HUDEP-2 (cell line): Measurements from ENCODE around the gene PRKG2.
"Not testable (repeated sequence)": the region's sequence is repeated elsewhere in the genome, so short reads cannot be mapped to it uniquely, and the experiment has no call there.

Experiments used
- DNase-seq, 76 experiments: peaks; one replicate each; lab custom pipeline; 2025; ENCODE audit not compliant: unreplicated experiment in 76 of 76; lab: John Stamatoyannopoulos, UW

The PRKG2 gene, protein sequence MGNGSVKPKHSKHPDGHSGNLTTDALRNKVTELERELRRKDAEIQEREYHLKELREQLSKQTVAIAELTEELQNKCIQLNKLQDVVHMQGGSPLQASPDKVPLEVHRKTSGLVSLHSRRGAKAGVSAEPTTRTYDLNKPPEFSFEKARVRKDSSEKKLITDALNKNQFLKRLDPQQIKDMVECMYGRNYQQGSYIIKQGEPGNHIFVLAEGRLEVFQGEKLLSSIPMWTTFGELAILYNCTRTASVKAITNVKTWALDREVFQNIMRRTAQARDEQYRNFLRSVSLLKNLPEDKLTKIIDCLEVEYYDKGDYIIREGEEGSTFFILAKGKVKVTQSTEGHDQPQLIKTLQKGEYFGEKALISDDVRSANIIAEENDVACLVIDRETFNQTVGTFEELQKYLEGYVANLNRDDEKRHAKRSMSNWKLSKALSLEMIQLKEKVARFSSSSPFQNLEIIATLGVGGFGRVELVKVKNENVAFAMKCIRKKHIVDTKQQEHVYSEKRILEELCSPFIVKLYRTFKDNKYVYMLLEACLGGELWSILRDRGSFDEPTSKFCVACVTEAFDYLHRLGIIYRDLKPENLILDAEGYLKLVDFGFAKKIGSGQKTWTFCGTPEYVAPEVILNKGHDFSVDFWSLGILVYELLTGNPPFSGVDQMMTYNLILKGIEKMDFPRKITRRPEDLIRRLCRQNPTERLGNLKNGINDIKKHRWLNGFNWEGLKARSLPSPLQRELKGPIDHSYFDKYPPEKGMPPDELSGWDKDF

DNA sequence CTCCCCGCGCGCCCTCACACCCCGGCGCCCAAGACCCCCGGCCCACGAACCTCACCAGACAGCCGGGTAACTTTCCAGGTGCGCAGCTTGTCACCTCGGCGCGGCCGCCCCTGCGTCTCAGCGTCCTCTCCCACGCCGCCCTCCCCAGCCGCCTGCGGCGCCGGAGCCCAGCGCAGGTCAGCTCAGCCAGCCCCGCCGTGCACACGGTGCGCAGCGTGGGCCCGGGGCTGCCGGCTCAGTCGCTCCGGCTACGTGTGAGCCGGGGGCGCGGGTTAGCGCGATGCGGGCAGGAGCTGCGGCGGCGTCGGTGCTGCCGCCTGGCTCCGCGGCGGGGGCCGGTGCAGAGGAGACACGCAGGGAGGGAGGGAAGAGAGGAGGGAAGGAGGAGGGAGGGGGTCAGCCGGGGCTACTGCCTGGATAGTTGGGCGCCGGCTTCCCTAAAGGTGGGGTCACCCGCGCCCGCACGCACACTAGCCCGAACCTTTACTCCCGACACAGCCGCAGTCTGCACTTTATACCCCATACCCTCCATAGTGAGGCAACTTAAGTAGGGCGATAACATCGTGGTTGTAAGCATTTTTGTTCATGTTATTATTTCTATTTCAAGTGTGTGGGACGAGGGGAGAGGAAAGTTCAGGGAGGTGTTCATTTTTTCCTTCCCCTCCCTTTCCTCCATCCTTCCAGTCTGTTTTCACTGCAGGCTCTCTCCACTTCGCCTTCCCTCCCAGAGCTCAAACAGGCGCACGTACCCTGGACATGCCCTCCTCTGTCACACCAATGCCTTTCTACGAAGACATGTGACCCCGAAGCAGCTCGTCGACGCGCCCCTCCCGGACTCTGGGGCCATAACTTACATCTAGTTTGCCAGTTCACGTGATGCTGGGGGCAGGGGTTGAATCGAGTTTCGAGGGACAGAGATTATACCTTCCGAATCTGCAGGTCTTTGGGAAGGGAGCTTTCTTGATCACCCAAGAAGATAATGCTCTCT lies at the start of gene PRKG2:
Gene PRKG2 (minus strand): TSS at position 342 of the 988 bp plus-strand sequence. CDS start 10,175 bp downstream, outside the sequence.
- DNase-seq = no peak

DNA sequence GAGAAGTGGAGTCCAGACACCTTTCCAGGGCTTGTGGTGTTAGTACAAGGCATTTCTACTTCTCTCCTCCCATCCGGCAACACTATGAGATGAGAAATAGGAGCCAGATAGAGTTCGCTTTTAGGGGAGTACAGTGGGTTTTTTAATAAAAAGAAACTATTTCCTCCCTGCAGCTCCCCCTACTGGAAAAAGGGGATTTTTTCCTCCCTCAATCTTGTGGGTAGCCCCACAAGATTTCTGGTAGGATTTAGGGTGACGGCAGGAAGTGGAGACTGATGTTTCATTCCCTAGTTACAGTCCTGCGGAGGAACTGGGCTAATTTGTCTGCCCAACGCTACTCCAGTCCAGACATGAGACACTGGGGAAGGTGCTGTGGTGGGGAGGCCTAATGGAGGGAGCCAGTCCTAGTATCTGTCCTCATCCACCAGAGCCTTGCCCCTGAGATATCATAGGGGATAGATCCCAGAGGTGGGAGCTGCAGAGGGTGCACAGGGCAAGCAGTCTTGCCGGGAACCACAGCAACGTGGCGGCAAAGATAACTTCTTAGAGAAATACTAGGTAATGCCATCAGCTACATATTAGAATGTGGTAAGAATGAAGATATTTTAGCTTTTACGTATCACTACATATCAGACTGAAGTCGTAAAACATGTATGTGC lies 45.5 kb upstream of the PRKG2 start:
- no peak for DNase-seq

DNA sequence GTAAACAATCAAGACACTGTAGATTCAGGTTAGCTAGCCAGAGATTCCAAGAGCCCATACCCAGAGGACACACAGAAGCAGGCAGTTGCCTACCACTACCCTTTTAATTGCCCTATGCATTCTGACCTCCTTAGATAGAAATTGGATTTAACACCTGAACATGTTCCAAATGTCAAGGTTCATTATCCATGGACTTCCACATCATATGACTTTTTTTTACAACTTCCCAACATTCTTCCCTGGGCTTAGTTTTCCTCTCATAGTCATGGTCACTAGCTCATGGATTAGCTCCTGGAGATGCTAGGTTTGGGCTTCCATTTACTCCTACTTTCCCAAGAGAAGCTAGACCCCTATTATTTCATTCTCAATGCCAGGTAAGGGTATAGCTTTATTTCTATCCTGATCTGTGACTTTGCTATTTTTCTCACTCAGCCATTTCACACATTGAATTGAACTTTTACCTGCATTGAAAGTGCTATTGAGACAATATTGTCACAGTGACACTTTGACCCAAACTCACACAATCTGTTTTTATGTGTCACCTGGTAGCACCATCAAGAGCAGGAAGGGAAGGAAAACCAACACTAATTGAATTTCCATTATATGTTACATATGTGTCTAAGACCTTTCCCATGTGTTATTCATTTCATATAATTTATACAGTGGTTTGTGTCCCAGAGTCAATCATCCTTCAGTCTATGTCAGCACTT lies 44.0 kb upstream of the PRKG2 start:
- no peak for DNase-seq

DNA sequence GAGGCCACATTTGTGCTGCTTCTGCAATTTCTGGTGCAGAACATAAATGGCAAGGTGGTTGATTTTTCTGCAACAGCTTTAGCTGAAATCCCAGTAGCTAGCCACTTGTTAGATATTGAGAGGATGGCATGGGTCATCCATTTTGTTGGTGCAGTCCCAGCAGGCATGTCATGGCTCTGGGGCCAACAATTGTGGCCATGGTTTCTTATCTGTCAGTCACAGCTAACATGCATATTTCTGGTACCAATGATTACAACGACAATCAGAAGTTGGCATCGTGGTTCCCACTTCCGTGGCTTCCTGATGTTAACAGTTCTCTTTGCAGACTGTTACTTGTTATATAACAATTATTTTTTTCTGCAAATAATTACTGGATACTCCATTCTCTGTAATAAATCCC lies 42.8 kb upstream of the PRKG2 start:
- DNase-seq = peak in 64 of 76 experiments; percentile 1 to 79 (median 34)

DNA sequence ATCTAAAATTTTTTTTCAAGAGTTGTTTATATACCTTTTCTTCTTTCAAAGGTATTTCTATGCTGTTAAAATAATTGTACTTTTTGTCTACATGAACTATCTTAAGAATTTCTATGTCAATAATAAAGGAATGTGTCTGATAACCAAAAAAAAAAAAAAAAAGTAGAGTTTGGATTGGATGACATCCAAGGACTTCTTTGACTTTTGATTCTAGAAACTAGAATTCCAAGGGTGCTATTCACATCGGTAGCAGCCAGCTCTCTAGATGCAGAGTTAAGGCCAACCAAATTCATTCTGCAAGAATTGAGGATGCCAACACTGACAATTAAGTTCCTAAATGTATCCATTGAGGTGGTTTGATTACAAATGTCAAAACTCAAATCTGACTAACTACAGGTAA lies 42.0 kb upstream of the PRKG2 start:
- DNase-seq = no peak

DNA sequence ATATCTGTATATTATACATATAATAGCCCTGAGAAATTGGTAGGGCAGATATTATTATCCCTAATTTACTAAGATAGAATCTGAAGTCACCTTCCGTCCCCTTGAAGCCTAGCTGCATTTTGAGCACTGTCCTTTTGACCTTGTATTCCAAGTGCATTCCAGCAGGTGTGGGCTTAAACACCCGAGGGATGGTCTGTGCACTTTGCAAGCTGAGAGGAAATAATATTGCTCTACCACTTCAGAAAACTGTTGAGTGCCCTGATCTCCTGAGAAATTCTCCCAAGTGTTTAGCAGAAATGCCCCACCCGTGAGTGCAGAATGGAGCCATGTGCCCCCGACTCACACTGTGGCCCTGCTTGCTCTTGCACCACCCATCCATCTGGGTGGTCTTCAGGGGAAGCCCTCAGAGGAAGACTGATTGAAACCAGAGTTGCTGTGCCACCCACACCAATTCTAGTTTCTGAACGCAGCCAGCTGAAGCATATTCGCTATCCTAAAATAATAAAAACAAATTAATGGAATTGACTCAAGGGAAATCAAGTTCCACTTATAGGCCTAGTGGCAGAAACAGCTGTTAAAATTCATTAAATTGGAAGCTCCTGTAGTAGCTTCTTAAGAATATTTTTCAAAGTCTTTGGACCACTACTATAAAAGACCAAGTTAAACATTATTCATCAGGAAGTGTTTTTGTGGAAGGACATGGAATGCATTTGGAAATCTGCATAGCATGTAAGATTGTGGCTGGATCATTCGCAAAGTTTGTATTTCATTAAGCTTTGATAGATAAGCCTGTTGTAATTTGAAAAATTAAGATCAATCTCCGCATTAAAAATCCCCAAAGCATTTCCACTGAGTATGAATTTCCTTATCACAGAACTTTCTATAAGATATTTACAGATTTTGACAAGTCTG lies 41.3 kb upstream of the PRKG2 start:
- no peak for DNase-seq

DNA sequence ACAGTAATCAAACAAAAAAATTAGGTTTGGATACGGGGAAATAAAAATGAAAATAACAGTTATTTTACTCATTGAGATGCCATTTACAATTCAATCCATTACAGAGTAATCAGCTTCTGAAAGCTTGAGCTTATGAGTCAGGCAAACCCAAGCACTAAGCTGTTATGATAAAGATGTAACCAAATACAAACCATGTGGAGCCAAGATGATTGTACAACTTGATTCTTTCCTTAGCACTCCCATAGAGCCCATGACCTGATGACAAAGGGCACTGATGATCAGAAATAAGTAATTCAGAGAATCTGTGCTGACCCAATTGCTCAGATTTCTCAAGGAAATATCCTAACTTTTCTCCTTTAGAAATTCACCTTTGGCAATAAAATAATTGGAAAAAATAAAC lies 40.5 kb upstream of the PRKG2 start:
- DNase-seq = peak in 6 of 76 experiments; percentile 1 to 22 (median 11)

DNA sequence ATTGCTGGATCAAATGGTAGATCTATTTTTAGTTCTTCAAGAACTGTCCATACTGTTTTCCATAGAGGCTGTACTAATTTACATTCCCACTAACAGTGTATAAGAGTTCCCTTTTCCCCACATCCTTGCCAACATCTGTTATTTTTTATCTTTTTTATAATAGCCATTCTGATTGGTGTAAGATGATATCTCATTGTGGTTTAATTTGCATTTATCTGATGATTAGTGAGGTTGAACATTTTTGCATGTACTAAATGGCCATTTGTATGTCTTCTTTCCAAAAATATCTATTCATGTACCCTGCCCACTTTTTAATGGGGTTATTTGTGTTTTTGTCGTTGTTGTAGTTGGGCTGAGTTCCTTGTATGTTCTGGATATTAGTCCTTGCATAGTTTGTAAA lies 35.4 kb upstream of the PRKG2 start:
- DNase-seq = no peak

DNA sequence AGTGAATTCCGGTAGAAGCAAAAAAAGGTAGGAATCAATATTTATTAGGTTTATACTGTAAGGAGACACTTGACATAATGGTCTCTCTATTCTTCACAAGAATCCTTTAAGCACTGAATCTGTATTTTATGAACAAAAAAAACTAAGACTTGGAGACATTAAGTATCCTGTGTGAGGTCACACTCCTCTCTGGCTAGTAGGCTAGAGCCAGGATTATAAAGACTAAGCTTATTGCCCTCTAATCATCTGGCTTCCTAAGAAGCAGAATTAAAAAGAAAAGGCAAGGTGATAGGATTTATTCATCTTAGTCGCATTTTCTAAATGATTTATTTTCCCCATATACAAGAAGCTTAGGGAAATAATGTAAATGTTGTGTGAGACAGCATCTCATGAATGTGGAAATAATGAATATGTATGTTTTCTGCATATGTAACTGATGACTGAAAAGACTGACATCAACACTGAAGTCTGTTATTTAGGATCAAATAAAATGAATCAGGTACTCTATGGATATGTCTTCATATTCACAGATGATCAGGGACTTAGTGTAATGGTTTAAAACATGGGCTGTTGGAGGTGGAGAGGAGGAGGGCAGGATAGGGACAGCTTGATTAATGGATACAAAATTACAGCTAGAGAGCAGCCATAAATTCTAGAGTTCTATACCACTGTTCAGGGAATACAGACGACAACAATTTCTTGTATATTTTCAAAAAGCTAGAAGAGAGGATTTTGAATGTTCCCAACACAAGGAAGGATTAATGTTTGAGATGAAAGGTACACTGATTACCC lies 30.4 kb upstream of the PRKG2 start:
- DNase-seq = no peak

DNA sequence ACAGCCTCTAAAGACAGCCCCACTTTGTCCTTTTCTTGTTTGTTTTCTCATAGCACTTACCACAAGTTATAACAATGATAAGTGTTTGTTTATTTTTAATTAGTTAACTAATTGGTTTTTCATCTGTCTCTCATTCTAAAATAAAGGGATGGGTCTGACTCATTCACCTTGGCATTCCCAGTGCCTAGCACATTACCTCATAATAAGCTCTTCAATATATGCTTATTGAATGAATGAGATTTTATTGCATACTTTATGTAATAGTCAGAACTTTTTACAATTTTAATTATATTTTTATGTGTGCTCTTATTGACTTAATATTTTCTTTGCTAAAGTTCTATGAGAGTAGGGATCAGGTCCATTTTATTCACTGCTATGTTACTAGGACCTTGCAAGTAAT lies 22.8 kb upstream of the PRKG2 start:
- DNase-seq = no peak

DNA sequence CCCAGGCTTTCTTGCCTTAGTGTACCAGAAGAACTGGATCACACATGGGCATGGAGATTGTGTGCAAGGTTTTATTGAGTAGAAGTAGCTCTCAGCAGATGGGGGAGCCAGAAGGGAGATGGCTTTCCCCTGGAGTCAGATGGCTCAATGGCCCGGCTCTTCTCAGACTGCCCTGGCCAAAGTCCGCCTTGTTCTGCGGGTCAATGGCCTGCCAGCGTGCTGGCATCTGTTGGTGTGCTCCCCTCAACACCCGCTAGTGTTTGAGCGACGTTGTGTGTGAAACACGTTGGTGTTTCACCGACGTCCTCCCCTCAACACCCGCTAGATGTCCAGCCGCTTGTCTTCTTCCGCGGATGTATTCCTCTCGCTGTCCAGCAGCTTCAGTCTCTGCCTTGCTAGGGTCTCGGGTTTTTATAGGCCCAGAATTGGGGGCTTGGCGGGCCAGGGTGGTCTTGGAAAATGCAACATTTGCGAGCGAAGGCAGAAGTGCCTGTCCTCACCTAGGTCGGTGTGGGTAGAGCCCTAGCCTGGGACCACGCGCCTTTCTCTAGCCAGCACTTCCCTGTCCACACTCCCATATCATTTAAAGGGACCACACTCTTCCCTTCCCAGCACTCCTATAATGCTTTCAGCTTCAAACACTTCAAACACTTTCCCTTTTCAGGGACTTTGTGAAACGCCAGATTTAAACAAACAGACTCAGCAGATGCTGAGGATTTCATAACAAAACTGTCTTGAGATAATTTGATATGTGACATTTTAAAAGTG lies 21.1 kb upstream of the PRKG2 start:
- no peak for DNase-seq

DNA sequence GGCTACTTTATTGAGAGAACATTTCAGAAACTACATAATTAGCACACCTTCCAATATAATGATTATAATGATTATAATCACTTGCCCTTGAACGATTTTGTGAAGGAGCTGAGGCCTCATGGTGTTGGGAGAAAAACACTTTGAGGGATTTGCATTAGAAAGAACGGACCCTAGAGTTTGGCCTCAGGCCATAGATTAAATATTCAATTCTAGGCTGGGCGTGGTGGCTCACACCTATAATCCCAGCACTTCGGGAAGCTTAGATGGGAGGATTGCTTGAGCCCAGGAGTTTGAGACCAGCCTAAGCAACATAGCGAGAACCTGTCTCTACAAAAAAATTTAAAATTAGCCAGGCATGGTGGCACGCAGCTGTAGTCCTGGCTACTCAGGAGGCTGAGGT lies 12.9 kb upstream of the PRKG2 start:
- DNase-seq = no peak

DNA sequence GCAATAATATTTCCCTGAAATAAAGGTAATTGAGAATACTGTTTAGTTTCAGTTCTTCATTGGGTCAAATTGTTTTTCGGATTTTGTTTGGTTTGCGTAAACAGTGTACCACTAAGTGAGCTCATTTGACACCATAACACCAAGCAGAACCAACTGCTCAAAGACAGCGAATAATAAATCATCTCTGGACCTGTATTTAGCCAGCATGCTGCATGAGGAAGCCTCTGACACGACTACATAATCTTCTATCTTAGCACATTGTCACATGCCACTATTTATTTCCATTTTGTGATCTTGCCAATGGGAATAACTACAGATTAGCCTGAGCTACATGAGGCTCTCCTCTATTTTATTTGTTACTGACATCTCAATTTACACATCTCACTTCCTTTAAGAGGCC lies 12.1 kb upstream of the PRKG2 start:
- no peak for DNase-seq

DNA sequence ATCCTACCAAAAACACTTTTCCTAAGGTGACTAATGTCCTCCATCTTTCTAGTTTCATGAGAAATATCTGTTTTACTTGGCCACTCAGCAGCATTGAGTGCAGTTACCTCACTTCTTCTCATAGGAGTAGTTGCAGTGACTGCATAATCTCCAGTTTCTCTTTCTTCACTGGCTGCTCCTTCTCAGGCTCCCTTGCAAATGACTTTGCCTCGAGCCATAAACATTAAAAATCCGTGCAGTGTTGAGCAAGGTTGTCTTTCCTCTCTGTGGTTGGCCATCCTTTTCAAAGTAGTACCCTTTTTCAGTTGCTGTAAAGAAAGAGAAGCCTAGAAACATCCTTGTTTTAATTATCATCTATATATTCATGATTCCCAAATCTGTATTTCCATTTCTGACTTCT lies 10.2 kb upstream of the PRKG2 start:
- no peak for DNase-seq

DNA sequence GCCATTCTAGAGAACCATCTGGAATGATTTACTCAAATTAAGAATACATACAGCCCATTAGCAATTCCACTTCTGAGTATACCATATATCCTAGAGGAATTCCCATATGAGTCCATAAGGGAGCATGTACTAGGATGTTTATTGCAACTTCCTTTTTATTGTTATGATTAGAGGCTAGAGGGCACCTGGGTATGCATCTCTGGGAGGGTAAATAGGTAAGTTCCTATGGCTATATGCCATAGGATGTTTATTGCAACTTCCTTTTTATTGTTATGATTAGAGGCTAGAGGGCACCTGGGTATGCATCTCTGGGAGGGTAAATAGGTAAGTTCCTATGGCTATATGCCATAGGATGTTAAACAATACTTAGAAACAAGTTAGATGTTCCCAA lies 7.1 kb upstream of the PRKG2 start:
- DNase-seq = not testable (repeated sequence)

DNA sequence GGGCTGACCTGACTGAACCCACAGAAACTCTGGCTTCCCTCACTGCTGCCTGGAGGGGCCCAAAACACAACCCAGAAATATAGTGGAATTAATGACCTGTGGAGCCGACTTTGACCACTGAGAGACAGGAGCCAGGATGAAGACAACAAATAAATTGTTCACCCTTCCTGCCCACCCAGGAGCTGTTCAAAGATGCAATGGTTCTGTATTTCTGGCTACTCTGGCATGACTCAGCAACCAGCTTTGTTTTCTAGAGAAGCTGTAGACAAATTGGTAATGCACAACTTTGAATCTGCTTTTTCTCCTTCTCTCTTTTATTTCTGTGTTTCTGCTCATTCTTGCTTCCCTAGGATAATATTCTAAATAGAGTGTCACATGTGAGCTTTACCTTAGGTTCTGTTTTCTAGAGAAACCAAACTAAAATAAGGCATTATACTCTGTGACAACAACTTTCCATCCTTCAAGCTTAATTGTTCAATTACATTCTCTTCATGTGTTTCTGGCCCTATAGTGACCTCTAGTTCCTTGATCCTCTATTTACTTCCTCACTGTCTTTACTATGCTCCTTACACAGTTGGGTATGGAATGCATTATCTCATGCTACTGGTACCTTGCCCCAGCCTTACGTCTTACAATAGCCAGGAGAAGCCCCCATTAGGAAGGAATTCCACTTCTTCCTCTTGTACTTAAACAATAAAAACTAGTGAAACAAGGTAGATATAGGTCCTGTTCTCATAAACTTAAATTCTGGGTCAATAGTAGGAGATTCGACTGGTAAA lies 6.5 kb upstream of the PRKG2 start:
- DNase-seq = no peak
